ENCODE data around the gene SMG6.
A peak's percentile ranks its signal among the peaks of the same experiment; 100 is the strongest.

Gene SMG6

GRCh38 chr17:2233441-2233947, 70.1 kb downstream of the SMG6 start:
- TF ChIP-seq, protein P1, sequence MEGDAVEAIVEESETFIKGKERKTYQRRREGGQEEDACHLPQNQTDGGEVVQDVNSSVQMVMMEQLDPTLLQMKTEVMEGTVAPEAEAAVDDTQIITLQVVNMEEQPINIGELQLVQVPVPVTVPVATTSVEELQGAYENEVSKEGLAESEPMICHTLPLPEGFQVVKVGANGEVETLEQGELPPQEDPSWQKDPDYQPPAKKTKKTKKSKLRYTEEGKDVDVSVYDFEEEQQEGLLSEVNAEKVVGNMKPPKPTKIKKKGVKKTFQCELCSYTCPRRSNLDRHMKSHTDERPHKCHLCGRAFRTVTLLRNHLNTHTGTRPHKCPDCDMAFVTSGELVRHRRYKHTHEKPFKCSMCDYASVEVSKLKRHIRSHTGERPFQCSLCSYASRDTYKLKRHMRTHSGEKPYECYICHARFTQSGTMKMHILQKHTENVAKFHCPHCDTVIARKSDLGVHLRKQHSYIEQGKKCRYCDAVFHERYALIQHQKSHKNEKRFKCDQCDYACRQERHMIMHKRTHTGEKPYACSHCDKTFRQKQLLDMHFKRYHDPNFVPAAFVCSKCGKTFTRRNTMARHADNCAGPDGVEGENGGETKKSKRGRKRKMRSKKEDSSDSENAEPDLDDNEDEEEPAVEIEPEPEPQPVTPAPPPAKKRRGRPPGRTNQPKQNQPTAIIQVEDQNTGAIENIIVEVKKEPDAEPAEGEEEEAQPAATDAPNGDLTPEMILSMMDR (conservative IDR thresholded peaks at IDR 0.05; ENCODE audit: low read depth, low read length): no peak
- no peak overlapping the region for H3K4me3 ChIP-seq (ENCODE audit: low read length)
- peak; percentile 55 for DNase-seq (ENCODE audit: low read depth)

GRCh38 chr17:2232244-2232638, 71.3 kb downstream of the SMG6 start:
- DNase-seq (ENCODE audit: low read depth): peak; percentile 95
- no peak overlapping the region for H3K4me3 ChIP-seq (ENCODE audit: low read length)

DNA sequence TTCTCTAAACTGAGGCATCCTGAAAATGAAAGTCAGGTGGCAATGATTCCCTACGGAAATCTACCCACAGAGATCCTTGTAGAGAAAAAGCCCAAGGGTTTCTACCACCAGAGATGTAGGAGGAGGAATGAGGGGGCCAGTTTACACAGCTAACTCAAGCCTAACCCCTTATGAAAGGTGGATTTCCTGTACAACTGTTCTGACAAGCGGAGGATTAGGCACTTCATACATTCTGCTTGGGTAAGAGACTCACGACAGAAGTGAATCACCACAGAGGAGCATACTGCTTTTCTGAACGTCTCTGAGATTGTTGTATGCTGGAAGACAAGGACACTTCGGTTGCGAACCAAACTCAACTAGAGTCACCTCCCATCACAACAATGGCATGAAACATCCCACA, 72.7 kb downstream of the SMG6 start:
- TF ChIP-seq, protein P1 (conservative IDR thresholded peaks at IDR 0.05; ENCODE audit: low read depth, low read length): no peak
- H3K4me3 ChIP-seq (ENCODE audit: low read length): no peak overlapping the region
- no peak for DNase-seq (ENCODE audit: low read depth)

More at GRCh38 chr17:2232244-2232638, 71.3 kb downstream of the SMG6 start:
- TF ChIP-seq, protein P1 (conservative IDR thresholded peaks at IDR 0.05; ENCODE audit: low read depth, low read length): no peak

GRCh38 chr17:2227025-2227699, 76.4 kb downstream of the SMG6 start:
- DNase-seq (ENCODE audit: low read depth): no peak
- TF ChIP-seq, protein P1 (conservative IDR thresholded peaks at IDR 0.05; ENCODE audit: low read depth, low read length): no peak
- H3K4me3 ChIP-seq (ENCODE audit: low read length): no peak overlapping the region

GRCh38 chr17:2223617-2223927, 80.0 kb downstream of the SMG6 start:
- no peak for DNase-seq (ENCODE audit: low read depth)
- no peak overlapping the region for H3K4me3 ChIP-seq (ENCODE audit: low read length)
- TF ChIP-seq, protein P1 (conservative IDR thresholded peaks at IDR 0.05; ENCODE audit: low read depth, low read length): no peak

DNA sequence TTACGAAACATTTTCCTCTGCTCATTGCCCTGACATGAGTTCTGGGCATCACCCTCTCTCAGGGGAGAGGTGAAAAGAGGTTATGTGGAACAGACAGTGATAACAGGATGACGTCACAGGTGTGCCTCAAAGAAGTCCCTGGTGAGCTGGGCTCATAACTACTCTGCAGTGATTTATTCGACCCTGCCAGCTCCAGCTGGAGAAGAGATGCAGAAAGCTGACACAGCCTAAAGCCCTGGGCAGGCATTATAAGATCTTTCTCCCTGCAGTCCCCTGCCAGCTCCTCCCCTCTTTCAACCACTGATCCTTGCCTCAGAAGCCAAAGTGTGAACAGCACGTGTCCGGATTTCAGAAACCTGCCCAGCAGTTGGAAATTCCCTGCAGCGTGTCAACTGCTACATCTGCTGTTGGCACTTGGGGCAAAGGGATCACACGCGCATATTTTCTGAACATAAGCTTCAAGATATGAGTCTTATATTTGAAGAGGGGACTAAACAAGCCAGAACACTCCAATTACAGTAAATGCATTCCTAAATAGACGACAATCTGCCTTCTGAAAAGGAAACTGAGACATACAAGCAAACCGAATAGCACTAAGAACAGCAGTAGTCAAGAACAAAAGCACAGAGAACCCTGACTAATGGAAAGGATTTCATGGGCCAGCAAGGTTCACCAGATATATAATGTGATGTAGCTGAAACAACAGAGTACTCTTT, 80.5 kb downstream of the SMG6 start:
- no peak overlapping the region for H3K4me3 ChIP-seq (ENCODE audit: low read length)
- peak; percentile 82 for DNase-seq (ENCODE audit: low read depth)
- TF ChIP-seq, protein P1 (conservative IDR thresholded peaks at IDR 0.05; ENCODE audit: low read depth, low read length): peak; percentile 7

DNA sequence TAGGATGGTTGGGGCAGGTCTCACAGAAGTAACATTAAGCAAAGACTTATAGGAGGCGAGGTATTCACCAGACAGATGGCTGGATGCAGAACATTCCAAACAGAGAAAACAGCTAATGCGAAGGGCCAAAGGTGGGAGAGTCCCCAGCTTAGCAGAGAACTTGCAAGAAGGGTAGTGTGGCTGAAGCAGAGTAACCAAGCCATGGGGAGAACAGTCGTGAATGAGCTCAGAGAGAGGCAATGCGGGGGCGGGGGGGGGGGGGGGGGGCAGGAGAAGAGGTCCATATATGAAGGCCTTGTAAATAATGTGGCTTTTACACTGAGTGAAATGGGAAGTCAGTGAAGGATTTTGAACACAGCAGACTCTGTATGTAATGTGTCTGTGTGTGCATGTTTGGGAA, 81.3 kb downstream of the SMG6 start:
- no peak for DNase-seq (ENCODE audit: low read depth)
- TF ChIP-seq, protein P1 (conservative IDR thresholded peaks at IDR 0.05; ENCODE audit: low read depth, low read length): no peak
- H3K4me3 ChIP-seq (ENCODE audit: low read length): no peak overlapping the region

Measured in retinal pigment epithelial cell (primary cell).